Esophagus muscularis mucosa (tissue), 3 donors: ENCODE results near the gene FMNL1.
A peak's percentile ranks its signal among the peaks of the same experiment; 100 is the strongest.

Source experiments
- POLR2AphosphoS5 ChIP-seq, 2 donors: sonication (generic); formaldehyde crosslinking; IDR thresholded peaks; one replicate each; pipeline ENCODE4 v1.6.1; 2017; ENCODE audit warnings: antibody characterized with exemption in 2 of 2
- TF ChIP-seq, protein P1 (sequence below), 3 experiments: fragments of 200-600 bp in 2 of 3; fragments of 450-650 bp in 1 of 3; sonication (generic) in 2 of 3; IDR thresholded peaks; one replicate each; pipeline ENCODE4 v1.5.1; 2017 to 2019; ENCODE audit warnings: antibody characterized with exemption in 3 of 3, mild to moderate bottlenecking in 2 of 3, moderate library complexity in 1 of 3

DNA sequence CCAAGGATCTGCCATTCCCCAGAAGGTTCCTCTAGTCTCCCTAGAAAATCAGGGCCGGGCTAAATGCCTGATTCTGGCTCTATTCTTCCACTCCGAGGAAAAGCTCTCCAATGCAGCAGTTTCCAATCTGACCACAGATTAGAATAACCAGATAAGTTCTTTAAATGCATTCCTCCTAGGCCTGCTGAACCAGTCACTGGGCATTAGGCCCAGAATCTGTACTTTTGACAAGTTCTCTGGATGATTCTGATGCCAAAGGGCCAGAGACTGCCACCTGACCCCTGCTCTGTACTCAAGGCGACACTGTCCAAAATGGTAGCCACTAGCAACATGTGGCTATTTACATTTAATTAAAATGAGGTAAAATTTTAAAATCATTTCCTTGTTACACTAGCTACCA lies 72.8 kb downstream of the FMNL1 start:
- TF ChIP-seq, protein P1, sequence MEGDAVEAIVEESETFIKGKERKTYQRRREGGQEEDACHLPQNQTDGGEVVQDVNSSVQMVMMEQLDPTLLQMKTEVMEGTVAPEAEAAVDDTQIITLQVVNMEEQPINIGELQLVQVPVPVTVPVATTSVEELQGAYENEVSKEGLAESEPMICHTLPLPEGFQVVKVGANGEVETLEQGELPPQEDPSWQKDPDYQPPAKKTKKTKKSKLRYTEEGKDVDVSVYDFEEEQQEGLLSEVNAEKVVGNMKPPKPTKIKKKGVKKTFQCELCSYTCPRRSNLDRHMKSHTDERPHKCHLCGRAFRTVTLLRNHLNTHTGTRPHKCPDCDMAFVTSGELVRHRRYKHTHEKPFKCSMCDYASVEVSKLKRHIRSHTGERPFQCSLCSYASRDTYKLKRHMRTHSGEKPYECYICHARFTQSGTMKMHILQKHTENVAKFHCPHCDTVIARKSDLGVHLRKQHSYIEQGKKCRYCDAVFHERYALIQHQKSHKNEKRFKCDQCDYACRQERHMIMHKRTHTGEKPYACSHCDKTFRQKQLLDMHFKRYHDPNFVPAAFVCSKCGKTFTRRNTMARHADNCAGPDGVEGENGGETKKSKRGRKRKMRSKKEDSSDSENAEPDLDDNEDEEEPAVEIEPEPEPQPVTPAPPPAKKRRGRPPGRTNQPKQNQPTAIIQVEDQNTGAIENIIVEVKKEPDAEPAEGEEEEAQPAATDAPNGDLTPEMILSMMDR (IDR thresholded peaks at IDR 0.05): no peak
- TF ChIP-seq POLR2AphosphoS5 (IDR thresholded peaks at IDR 0.05): peak in 1 of 2 donors; percentile 42
